Hematopoietic multipotent progenitor cell (in vitro differentiated cells): Measurements from ENCODE around the gene CIB1. TPM values are rescaled to one million over a fixed set of nuclear protein-coding genes. Genes with fewer than 3 reads are reported as not detected.
"Not testable (repeated sequence)": the region's sequence is repeated elsewhere in the genome, so short reads cannot be mapped to it uniquely, and the experiment has no call there.

Experiments
- DNase-seq, 3 donors: peaks; one replicate each; pipeline ENCODE4 v3.0.0-alpha.2; 2011 to 2015; ENCODE audit warnings: low read depth in 2 of 3, low spot score in 2 of 3
- total RNA-seq: library from RNA; depleted of rRNA; stranded (reverse); fragments of >200 nt; gene quantifications from one replicate; pipeline ENCODE4 v1.2.3, GENCODE V29; 2012

CIB1 gene
- total RNA-seq: 31.0 TPM

DNA sequence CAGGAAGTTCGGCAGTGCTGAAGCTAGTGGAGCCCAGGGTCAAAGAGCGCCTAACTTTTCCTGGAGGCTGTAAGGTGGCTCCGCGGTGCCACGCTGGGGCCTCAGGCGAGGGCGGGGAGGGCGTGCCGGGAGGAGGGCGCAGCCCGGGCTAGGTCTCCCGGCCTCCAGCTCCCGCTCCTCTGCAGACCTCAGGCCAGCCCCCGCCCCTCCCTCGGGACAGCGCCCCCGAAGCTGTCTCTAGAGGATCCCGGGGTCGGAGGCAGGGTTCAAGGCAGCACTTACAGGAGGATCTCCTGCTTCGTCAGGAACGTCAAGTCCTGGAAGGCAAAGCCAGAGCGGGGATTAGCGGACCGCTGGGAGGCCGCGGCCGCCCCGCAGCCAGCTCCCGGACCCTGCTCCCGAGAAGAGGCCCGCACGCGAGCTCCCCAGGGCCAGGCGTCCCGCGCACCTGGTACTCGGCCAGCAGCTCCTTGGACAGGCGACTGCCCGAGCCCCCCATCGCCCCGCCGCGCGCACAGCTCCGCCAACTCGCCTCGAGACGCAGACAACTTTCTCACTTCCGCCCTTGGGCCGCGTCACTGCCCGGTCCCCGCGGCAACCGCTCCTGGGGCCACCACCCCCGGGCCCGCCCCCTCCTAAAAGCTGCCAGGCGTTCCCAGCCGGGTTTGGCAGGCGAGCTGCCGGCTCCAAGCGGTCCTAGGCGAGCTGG is at the start of gene CIB1:
TSS of gene CIB1 (minus strand) at position 555 of the 709 bp plus-strand sequence. CDS start at position 499, 56 bp downstream.
- peak in 2 of 3 donors; percentile 33 to 98 for DNase-seq

DNA sequence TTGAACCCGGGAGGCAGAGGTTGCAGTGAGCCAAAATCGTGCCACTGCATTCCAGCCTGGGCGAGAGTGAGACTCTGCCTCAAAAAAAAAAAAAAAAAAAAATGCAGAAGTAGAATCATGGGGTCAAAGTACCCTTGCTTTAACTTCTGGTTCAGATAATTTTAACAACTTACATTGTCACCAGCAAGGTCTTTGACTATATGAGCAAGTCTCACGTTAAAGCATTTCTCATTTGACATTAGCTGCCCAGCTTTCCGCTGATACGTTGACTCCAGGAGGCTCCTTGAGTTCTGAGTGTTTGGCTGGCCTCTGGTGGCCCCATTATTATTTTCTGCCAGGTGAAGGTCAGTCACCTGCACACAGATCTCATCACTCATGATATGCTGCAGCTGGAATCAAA is 47.9 kb upstream of the CIB1 start:
- not testable (repeated sequence) for DNase-seq

DNA sequence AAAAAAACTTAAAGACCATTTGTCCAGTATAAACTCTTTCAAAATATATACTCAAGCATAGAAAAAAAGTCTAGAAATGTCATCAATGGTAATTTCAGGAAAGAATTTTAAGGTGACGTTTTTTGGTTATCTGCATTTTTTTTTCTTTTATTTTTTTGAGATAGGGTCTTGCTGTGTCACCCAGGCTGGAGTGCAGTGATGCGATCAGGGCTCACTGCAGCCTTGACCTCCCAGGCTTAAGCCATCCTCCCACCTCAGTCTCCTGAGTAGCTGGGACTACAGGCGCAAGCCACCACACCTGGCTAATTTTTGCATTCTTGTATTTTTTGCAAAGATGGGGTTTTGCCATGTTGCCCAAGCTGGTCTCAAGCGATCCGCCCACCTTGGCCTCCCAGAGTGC is 47.0 kb upstream of the CIB1 start:
- not testable (repeated sequence) for DNase-seq

DNA sequence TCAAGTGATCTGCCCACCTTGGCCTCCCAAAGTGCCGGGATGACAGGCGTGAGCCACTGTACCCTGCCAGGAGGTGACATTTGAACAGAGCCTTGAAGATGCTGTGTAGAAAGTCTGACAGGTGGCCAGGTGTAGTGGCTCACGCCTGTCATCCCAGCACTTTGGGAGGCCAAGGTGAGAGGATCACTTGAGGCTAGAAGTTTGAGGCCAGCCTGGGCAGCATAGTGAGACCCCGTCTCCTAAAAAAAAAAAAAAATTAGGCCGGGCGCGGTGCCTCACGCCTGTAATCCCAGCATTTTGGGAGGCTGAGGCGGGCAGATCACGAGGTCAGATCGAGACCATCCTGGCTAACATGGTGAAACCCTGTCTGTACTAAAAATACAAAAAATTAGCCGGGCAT is 44.7 kb upstream of the CIB1 start:
- DNase-seq: not testable (repeated sequence)

DNA sequence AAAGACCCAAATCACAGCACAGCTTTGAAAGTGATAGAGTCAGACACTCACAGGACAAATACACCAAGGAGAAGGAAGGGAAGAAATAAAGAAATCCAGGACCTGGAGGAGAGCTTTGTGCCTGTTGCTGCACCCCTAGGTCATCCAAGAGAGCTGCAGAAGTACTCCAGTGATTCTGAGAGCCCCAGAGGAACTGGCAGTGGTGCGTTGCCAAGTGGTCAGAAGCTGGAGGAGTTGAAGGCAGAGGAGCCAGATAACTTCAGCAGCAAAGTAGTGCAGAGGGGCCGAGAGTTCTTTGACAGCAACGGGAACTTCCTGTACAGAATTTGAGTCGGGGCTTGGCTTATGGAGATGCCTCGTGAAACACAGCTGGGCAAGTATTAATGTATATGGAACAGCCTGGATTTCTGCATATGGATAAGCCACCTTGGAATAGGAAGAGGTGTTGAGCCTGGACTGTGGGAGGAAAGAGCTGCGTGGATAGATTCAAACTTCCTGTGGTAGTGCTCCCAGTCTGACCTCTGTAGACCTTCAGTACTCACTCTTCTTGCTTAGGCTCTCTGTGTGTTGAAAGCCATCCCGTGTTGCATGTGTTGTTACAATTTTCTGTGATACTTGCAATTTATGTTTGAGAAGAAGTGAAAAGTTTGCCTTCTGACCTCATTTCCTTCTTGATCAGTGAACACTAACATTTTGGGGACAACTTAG is 37.9 kb upstream of the CIB1 start:
- no peak for DNase-seq

DNA sequence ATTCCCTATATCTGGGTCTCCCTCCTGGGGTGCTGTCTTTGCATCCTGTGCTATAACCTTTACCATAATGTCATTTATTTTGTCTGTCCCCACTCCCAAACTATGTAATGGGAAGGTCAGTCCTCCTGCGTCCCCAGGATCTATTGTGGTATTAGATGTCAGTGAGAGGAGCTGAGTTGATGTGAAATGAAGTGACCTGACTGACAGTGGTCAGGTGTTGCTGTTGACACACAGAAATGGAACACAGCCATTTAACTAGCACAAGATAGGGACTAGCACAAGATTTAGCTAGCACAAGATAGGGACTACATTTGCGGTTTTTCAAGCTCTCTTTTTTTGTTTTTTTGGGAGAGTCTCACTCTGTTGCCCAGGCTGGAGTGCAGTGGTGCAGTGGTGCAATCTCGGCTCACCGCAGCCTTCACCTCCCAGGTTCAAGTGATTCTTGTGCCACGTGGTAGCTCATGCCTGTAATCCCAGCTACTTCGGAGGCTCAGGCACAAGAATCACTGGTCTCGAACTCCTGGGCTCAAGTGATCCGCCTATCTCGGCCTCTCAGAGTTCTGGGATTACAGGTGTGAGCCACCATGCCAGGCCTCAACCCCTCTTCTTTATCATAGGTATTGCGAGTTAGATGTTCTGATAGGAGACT is 36.9 kb upstream of the CIB1 start:
- no peak for DNase-seq

DNA sequence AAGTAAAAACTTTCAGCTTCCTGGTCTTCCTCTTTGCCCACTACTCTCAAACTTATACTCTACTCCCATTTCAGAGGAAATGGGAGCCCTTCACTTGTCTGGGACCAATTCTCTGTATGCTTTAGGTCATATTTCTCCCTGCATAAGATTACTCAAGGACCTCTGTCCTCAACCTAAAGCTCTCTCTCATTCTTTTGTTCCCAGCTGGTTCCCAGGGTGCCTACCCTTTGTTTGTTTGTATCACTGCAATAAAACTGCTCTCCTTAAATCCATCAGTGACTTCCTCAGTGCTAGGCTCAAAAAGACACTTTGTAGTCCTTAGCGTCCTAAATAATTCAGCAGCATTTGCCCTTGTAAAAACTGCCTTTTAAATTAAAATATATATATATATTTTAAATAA is 34.7 kb upstream of the CIB1 start:
- no peak for DNase-seq

DNA sequence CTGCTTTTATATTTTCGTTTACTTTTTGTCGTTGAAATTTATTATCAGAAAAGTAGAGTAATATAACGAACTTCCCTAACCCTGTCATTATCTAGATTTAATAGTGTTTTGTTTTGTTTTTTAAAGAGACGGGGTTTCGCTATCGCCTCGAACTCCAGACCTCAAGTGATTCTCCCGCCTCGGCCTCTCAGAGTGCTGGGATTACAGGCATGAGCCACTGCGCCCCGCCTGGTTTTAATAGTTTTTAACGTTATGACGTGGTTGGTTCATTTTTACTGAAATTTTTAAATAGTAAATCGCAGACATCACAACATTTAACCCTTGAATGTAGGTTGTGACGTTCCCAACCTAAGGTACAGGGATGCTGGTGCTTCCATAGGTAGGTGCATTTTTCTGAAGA is 32.7 kb upstream of the CIB1 start:
- DNase-seq: peak in 1 of 3 donors; percentile 12

DNA sequence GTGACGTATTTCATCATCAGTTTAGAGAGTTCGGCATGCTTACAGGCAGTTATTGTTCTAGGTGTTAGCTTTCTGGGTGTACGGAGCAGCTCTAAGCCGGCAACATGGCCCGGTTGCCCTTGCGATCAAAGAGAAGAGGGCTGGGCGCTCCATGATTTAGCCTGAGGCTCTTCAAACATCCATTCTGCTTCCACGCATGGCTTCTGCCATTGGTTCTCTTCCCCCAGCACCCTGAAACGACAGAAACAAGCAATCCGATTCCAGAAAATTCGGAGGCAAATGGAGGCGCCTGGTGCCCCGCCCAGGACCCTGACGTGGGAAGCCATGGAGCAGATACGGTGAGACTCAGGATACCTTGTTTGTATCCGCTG is 32.3 kb upstream of the CIB1 start:
- DNase-seq: no peak

DNA sequence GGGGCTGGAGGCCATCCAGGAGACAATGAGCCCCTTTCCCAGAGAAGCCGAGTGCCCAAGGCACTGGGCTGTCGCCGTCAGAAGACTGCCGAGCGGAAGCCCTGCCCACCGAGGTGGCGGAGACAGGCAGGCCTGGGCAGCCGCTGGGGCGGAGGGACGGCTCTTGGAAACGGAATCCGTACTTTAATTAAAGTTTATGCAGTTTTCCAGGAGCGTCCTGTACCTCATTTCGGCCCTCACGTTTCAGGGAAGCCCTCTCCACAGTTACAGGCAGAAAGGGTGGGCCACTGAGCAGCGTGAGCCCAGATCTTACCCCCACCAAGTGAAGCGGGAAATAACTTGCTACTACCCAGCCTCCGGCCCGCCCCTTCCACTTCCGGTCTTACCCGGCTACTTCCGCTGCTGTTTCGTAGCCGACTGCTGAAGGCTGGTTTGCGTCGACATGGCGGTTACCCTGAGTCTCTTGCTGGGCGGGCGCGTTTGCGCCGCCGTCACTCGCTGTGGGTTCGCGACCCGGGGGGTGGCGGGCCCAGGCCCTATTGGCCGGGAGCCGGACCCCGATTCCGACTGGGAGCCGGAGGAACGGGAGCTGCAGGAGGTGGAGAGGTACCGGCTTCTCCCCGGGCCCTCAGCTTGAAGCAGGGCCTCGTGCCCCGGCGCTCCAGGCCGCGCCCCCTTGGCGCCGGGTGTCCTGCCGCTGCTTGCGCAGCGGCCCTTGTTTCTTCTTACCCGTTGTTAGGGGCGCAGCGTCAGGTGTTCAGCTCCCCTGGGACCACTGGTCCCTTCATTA is 31.7 kb upstream of the CIB1 start, which contains the start of gene NGRN:
TSS of gene NGRN (plus strand) at position 402 of the 790 bp plus-strand sequence. CDS start at position 443, 41 bp downstream.
- peak; percentile 77 to 94 (median 91) for DNase-seq

DNA sequence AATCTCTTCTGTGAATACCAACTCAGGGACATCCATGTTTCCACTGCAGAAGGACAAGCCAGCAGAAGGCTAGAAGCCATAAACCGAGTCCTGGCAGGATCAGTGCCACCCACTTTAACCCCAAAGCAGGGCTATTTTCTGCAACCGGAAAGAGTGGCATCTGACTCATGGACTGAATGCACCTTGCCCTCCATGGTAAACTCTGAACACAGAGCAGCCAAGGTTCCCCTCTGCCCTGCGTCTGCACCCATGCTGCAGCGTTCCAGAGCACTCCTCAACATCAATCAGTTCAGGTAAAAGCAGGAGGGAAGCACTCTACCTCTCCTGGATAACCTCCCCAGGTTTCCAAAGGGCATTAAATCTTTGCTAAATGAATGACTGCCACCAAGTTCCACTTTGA is 30.9 kb upstream of the CIB1 start:
- no peak for DNase-seq

DNA sequence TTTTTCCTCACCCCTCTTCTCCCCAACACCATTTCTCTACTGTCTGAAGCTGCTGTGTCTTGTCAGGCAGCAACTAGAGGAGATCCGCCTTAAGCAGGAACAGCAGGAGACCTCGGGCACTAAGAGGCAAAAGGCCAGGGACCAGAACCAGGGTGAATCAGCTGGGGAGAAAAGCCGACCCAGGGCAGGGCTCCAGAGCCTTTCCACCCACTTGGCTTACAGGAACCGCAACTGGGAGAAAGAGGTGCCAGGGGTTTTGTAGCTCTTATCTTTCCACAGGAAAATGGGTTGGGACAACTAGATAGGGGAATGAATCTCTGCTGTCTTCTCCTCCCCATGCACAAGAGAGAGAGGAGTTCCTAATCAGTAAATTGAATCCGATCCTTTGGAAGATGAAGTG is 28.7 kb upstream of the CIB1 start:
- DNase-seq: no peak

DNA sequence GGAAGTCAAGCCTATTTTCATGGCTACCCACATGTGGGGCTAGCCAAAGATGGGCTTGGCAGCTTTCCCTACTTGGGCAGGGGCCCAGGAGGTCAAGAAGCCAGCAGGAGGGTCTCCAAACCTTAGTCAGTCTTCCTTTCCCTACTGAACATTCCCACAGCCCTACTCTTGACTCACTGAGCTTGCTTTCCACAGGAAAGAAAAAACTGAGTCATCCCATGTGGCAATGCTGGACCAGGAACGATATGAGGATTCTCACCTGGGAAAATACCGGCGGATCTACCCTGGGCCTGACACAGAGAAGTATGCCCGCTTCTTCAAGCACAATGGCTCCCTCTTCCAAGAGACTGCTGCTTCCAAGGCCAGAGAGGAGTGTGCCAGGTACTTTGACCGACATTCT is 28.1 kb upstream of the CIB1 start:
- DNase-seq: no peak

DNA sequence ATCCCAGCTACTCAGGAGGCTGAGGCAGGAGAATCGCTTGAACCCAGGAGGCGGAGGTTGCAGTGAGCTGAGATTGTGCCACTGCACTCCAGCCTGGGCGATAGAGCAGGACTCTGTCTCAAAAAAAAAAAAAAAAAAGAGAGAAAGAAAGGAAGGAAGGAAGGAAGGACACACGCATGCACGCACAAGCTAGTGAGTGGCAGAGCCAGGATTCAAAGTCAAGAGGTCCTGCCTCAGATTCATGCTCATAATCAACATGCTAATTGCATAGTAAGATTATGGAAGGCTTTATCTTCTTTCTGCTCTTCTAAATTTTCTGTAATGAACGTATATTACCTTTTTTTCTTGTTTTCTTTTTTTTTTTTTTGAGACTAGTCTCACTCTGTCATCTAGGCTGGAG is 27.0 kb upstream of the CIB1 start:
- not testable (repeated sequence) for DNase-seq

DNA sequence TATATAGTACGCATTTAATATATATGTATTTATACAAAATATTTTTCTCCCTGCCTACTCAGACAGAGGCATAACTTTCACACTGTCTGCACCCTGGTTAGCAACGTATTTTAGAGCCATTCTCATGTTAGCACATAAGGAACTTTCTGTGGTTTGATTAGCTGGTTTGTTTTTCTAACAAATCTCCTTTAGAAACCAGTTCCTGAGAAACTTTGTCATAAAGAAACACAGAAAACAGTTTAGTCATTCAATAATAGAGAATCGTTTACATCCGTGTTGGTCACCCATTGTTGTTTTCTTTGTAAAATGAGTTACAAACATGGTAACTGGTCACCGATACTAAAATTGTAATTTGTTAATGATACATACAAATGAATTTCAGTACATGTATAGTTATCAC is 25.8 kb upstream of the CIB1 start:
- no peak for DNase-seq

DNA sequence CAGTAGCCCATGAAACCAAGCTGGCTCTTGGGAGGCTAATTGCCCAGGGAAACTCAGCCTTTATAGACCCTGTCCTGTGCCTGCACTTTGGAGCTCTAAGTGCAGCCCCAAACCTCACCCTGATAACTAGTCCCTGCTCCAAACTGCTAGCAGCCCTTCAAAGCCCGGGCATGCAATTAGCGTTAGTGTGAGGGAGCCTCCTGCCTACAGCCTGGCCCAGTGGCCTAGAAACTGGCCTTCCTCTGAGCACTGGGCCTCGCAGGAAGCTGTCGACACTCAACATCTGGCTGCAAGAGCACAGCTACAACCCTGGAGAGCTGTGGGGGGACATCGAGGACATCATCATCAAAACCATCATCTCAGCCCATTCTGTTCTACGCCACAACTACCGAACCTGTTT is 24.0 kb upstream of the CIB1 start:
- DNase-seq: no peak

DNA sequence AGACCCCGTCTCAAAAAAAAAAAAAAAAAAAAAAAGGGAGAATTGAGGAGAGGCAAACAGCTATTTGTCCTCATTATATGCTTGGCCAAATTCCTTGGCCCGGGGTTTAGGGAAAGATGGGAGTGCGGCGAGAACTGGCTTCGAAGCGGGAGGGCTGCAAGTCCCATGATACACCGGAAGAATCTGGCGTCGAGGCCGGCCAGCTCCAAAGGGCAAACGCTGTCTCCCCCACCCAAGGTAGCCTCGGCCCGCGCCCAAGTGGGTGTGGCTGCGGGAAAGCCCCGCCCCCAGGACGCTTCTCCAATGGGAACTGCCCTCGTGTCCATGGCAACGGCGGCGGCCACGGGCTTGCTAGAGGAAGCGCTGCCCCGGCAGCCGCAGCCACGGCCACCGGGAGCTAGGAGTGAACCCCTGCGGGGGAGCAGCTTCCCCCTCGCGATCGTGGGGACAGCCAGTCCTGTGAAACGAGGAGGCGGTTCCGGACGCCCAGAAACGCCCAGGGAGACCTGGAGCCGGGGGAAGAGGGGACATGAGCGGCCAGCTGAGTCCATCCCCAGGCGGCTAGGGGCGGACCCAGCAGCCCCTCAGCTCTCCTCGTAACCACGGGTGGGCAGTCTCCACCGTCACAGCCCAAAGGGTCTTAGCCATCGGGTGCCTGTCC is 15.6 kb upstream of the CIB1 start, which contains the start of gene TTLL13:
TSS of gene TTLL13 (plus strand) at position 354 of the 661 bp plus-strand sequence. CDS start 1,075 bp downstream, outside the sequence.
- peak in 2 of 3 donors; percentile 81 to 86 for DNase-seq

DNA sequence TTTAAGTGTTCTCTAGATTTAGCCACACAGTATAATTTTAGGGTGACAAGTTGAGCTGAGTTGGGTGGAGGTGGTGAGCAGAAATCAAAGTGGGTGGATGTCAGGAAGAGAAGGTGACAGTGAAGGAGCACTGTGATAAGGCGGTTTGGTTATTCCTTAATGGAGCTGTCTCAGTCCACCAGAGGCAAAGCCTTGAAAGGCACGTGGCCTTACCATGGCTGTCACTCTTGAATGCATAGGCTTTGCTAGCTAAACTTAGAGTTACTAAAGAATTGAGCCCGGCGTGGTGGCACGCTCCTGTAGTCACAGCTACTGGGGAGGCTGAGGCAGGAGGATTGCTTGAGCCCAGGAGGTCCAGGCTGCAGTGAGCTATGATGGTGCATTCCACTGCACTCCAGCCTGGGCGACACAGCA is 15.1 kb upstream of the CIB1 start:
- no peak for DNase-seq

DNA sequence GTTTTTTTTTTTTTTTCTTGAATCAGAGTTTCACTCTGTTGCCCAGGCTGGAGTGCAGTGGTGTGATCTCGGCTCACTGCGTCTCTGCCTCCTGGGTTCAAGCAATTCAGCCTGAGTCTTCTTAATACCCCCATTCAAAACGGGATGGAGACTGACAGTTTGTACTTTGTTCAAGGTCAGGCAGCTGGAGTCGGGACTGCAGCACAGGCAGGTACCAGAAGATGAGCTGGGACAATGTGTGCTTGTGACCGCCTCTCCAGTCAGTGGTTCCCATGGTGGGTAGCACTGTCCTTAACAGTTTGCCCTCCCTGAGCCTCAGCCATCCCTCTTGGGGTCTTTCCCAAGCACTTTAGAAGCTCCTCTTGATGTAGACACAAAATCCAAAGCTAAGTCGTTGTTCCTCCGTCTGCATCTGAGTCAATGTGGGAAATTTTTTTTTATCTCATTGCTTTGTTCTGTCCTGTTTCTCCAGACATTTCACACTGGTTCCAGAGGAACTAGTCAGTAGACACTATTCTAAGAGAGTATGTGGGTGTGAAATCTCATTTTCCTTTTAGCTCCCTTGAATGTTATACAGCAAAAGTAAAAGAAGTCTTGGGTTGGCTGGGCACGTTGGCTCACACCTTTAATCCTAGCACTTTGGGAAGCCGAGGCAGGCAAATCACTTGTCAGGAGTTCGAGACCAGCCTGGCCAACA is 10.3 kb upstream of the CIB1 start:
- no peak for DNase-seq
